Neural cell (in vitro differentiated cells): Measurements from ENCODE around the gene TXN. TPM values are rescaled to one million over a fixed set of nuclear protein-coding genes. Genes with fewer than 3 reads are reported as not detected.

ENCODE experiments used
- H2AFZ ChIP-seq: fragments of 200-600, 300-800 bp; sonication (generic), shearing (Covaris generic); 2 replicates; pipeline ENCODE4 v1.6.0; 2014; ENCODE audit warnings: low read depth, mild to moderate bottlenecking, antibody characterized with exemption, low read length, moderate library complexity
- H3F3A ChIP-seq: fragments of 200-600 bp; shearing (Covaris generic); 2 replicates; pipeline ENCODE4 v1.6.1; 2016; ENCODE audit warnings: mild to moderate bottlenecking, moderate library complexity, mixed read lengths, antibody characterized with exemption, low read length; ENCODE audit not compliant: insufficient read depth, poor library complexity, severe bottlenecking
- H3K27ac ChIP-seq: fragments of 200-600, 300-800 bp; sonication (generic), shearing (Covaris generic); 2 replicates; pipeline ENCODE4 v1.5.1; 2014; ENCODE audit warnings: mild to moderate bottlenecking, low read length, moderate library complexity
- H3K27me3 ChIP-seq: fragments of 300-800, 200-600 bp; sonication (generic), shearing (Covaris generic); 2 replicates; pipeline ENCODE4 v1.6.0; 2014; ENCODE audit warnings: mild to moderate bottlenecking, low read depth, low read length, moderate library complexity; ENCODE audit not compliant: insufficient read depth
- H3K36me3 ChIP-seq: fragments of 300-800, 200-600 bp; sonication (generic), shearing (Covaris generic); 2 replicates; pipeline ENCODE4 v1.5.1; 2014; ENCODE audit warnings: mild to moderate bottlenecking, antibody characterized with exemption, low read length, moderate library complexity; ENCODE audit not compliant: insufficient read depth
- H3K4me2 ChIP-seq: fragments of 300-800, 200-600 bp; sonication (generic), shearing (Covaris generic); 2 replicates; pipeline ENCODE4 v1.6.0; 2014; ENCODE audit warnings: mild to moderate bottlenecking, low read length
- H3K4me3 ChIP-seq: fragments of 300-800, 200-600 bp; sonication (generic), shearing (Covaris generic); 2 replicates; pipeline ENCODE4 v1.5.1; 2014; ENCODE audit warnings: mild to moderate bottlenecking, low read length, moderate library complexity
- H3K79me2 ChIP-seq: fragments of 200-600 bp; shearing (Covaris generic); replicated peaks from 2 replicates; pipeline ENCODE4 v1.6.0; 2014; ENCODE audit warnings: mild to moderate bottlenecking, low read length, moderate library complexity; ENCODE audit not compliant: insufficient read depth
- H3K9ac ChIP-seq: fragments of 300-800, 200-600 bp; sonication (generic), shearing (Covaris generic); 2 replicates; pipeline ENCODE4 v1.6.1; 2016; ENCODE audit warnings: mild to moderate bottlenecking, low read length, mixed read lengths
- H3K9me2 ChIP-seq: fragments of 200-600 bp; shearing (Covaris generic); 2 replicates; pipeline ENCODE4 v1.6.1; 2016; ENCODE audit warnings: mild to moderate bottlenecking, low read length, mixed read lengths; ENCODE audit not compliant: insufficient read depth
- H3K9me3 ChIP-seq: fragments of 200-600, 300-800 bp; sonication (generic), shearing (Covaris generic); 2 replicates; pipeline ENCODE4 v1.6.1; 2016; ENCODE audit warnings: mild to moderate bottlenecking, mixed run types, low read length, moderate library complexity, mixed read lengths
- H4K20me1 ChIP-seq: fragments of 200-600 bp; shearing (Covaris generic); 2 replicates; pipeline ENCODE4 v1.6.1; 2016; ENCODE audit warnings: mild to moderate bottlenecking, mixed run types; ENCODE audit not compliant: insufficient read depth
- EP300 ChIP-seq: fragments of 450-650 bp; conservative IDR thresholded peaks from 2 replicates; pipeline ENCODE4 v1.6.1; 2014; ENCODE audit warnings: antibody characterized with exemption, mild to moderate bottlenecking, moderate library complexity; ENCODE audit not compliant: poor library complexity, severe bottlenecking
- EZH2 ChIP-seq: fragments of 200-600, 300-800 bp; shearing (Covaris generic), sonication (generic); IDR thresholded peaks from 2 replicates; pipeline ENCODE4 v1.6.1; 2014; ENCODE audit warnings: antibody characterized with exemption, low read length, borderline replicate concordance, mild to moderate bottlenecking; ENCODE audit not compliant: insufficient read depth, poor library complexity, severe bottlenecking
- MXI1 ChIP-seq: fragments of 450-650 bp; conservative IDR thresholded peaks from 2 replicates; pipeline ENCODE4 v1.6.1; 2014; ENCODE audit warnings: antibody characterized with exemption, mild to moderate bottlenecking; ENCODE audit not compliant: poor library complexity, severe bottlenecking
- POLR2AphosphoS5 ChIP-seq: IDR thresholded peaks from 2 replicates; pipeline ENCODE4 v1.6.1; 2012
- RAD21 ChIP-seq: fragments of 450-650 bp; conservative IDR thresholded peaks from 2 replicates; pipeline ENCODE4 v1.6.1; 2014; ENCODE audit warnings: antibody characterized with exemption, mild to moderate bottlenecking, moderate library complexity
- SMC3 ChIP-seq: fragments of 450-650 bp; conservative IDR thresholded peaks from 2 replicates; pipeline ENCODE4 v1.6.1; 2014; ENCODE audit warnings: antibody characterized with exemption, mild to moderate bottlenecking, moderate library complexity; ENCODE audit not compliant: poor library complexity
- TAF1 ChIP-seq: IDR thresholded peaks from 2 replicates; pipeline ENCODE4 v1.6.1; 2012; ENCODE audit warnings: low read depth
- polyA plus RNA-seq: library from polyadenylated mRNA; depleted of rRNA; stranded (reverse); fragments of >200 nt; gene quantifications from 2 replicates; pipeline ENCODE4 v1.2.3, GENCODE V29; 2014
- TF ChIP-seq, protein P1 (sequence below): IDR thresholded peaks from 2 replicates; pipeline ENCODE4 v1.6.1; 2012; ENCODE audit warnings: borderline replicate concordance
- TF ChIP-seq, protein P2 (sequence below): fragments of 450-650 bp; IDR thresholded peaks from 2 replicates; pipeline ENCODE4 v1.5.1; 2014; ENCODE audit warnings: antibody characterized with exemption, mild to moderate bottlenecking, moderate library complexity; ENCODE audit not compliant: poor library complexity, severe bottlenecking

Gene TXN
- polyA plus RNA-seq, 1 donor from 2014 or later, result 304 TPM

DNA sequence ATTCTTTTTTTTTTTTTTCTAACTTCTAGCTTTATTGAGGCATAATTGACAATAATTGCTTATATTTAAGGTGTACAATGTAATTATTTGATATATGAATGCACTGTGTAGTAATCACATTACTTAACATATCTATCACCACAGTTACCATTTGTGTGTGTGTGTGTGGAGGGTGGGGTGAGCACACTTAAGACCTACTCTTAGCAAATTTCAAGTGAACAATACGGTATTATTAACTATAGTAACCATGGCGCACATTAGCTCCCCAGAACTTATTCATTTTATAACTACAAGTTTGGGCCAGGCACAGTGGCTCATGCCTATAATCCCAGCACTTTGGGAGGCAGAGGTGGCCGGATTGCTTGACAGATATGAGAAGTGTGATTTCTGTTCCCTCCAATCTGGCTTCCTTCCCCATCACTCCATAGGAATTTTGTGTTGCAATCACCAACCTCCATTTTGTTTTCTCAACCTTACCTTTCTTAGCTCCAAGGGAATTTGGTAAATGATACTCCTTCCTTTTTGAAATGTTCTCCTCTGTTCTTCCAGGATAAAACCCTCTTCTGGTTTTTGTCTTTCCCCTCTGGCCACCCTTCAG is 14.9 kb downstream of the TXN start:
- Histone ChIP-seq H3K79me2 (no peaks in the 10 kb centered on the region), H3K4me3 (no peak overlapping the region), H3K4me2 (no peak overlapping the region), H3K9me3 (no peaks in the 10 kb centered on the region), H4K20me1 (no peaks in the 10 kb centered on the region), H3K27ac (no peak overlapping the region), H3K27me3 (no peaks in the 10 kb centered on the region), H3K36me3 (peaks cover 9% of the 10 kb centered on the region), H3F3A (no peaks in the 10 kb centered on the region), H3K9ac (no peak overlapping the region), H2AFZ (no peak overlapping the region), H3K9me2 (no peaks in the 10 kb centered on the region)
- TF ChIP-seq TAF1, result no peak
- no peak for TF ChIP-seq POLR2AphosphoS5
- TF ChIP-seq SMC3, result no peak
- no peak for TF ChIP-seq EP300
- TF ChIP-seq, protein P1, sequence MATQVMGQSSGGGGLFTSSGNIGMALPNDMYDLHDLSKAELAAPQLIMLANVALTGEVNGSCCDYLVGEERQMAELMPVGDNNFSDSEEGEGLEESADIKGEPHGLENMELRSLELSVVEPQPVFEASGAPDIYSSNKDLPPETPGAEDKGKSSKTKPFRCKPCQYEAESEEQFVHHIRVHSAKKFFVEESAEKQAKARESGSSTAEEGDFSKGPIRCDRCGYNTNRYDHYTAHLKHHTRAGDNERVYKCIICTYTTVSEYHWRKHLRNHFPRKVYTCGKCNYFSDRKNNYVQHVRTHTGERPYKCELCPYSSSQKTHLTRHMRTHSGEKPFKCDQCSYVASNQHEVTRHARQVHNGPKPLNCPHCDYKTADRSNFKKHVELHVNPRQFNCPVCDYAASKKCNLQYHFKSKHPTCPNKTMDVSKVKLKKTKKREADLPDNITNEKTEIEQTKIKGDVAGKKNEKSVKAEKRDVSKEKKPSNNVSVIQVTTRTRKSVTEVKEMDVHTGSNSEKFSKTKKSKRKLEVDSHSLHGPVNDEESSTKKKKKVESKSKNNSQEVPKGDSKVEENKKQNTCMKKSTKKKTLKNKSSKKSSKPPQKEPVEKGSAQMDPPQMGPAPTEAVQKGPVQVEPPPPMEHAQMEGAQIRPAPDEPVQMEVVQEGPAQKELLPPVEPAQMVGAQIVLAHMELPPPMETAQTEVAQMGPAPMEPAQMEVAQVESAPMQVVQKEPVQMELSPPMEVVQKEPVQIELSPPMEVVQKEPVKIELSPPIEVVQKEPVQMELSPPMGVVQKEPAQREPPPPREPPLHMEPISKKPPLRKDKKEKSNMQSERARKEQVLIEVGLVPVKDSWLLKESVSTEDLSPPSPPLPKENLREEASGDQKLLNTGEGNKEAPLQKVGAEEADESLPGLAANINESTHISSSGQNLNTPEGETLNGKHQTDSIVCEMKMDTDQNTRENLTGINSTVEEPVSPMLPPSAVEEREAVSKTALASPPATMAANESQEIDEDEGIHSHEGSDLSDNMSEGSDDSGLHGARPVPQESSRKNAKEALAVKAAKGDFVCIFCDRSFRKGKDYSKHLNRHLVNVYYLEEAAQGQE, result no peak
- TF ChIP-seq EZH2, result no peak
- TF ChIP-seq, protein P2, sequence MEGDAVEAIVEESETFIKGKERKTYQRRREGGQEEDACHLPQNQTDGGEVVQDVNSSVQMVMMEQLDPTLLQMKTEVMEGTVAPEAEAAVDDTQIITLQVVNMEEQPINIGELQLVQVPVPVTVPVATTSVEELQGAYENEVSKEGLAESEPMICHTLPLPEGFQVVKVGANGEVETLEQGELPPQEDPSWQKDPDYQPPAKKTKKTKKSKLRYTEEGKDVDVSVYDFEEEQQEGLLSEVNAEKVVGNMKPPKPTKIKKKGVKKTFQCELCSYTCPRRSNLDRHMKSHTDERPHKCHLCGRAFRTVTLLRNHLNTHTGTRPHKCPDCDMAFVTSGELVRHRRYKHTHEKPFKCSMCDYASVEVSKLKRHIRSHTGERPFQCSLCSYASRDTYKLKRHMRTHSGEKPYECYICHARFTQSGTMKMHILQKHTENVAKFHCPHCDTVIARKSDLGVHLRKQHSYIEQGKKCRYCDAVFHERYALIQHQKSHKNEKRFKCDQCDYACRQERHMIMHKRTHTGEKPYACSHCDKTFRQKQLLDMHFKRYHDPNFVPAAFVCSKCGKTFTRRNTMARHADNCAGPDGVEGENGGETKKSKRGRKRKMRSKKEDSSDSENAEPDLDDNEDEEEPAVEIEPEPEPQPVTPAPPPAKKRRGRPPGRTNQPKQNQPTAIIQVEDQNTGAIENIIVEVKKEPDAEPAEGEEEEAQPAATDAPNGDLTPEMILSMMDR, result no peak

DNA sequence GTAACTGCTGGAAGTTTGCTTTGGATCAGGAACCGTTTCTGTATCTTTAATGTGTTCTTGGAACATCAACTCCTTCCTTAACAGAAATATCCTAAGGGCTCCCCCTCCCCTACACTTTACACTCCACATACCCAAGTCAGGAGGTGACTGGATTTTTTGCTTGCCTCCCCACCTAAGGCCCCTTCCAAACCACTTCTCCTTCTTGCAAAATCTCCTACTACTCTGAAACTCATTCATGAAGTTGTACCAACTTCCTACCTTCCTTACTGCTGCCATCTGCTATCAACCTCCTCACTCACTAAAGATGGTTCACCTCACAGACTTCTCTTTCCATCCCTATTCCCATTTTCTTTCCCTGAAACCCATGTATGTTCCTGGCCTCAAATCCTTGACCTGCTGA is 16.1 kb downstream of the TXN start:
- no peaks in the 10 kb centered on the region for H3K9me2 ChIP-seq
- H3K9ac ChIP-seq, result no peak overlapping the region
- no peak overlapping the region for H3K4me3 ChIP-seq
- no peak overlapping the region for H3K27ac ChIP-seq
- H2AFZ ChIP-seq, result no peak overlapping the region
- H3K4me2 ChIP-seq, result no peak overlapping the region
- no peaks in the 10 kb centered on the region for H4K20me1 ChIP-seq
- no peaks in the 10 kb centered on the region for H3F3A ChIP-seq
- H3K27me3 ChIP-seq, result no peaks in the 10 kb centered on the region
- H3K9me3 ChIP-seq, result no peaks in the 10 kb centered on the region
- H3K79me2 ChIP-seq, result no peaks in the 10 kb centered on the region
- peaks cover 9% of the 10 kb centered on the region for H3K36me3 ChIP-seq
- TF ChIP-seq POLR2AphosphoS5 (no peak), SMC3 (no peak), RAD21 (no peak), TAF1 (no peak)

DNA sequence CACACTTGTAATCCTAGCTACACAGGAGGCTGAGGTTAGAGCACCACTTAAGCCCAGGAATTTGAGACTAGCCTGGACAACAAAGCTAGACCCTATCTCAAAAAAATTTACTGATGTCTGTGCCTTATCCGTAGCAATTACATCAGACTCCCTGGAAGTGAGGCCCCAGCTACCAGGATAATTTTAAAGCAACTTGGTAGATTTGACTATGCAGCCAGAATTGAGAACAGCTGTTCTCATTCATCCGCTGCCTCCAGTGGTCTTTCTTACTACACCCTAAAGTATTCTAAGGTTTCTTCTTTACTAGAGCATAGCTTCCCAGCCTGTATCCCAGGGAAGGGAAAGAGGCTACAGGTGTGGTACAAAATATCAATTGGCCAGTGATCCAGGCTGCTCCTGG is 28.0 kb downstream of the TXN start:
- Histone ChIP-seq H2AFZ (no peak overlapping the region), H3K36me3 (no peaks in the 10 kb centered on the region), H4K20me1 (no peaks in the 10 kb centered on the region), H3K9me2 (no peaks in the 10 kb centered on the region), H3K4me2 (no peak overlapping the region), H3K27ac (no peak overlapping the region), H3K79me2 (no peaks in the 10 kb centered on the region), H3K9ac (no peak overlapping the region), H3K27me3 (no peaks in the 10 kb centered on the region), H3F3A (no peaks in the 10 kb centered on the region), H3K4me3 (no peak overlapping the region), H3K9me3 (no peaks in the 10 kb centered on the region)
- TF ChIP-seq TAF1, result no peak
- no peak for TF ChIP-seq EP300
- no peak for TF ChIP-seq SMC3
- no peak for TF ChIP-seq RAD21
- no peak for TF ChIP-seq EZH2
- TF ChIP-seq, protein P1, result no peak
- TF ChIP-seq POLR2AphosphoS5, result no peak
- TF ChIP-seq, protein P2, result no peak
- no peak for TF ChIP-seq MXI1
